M059J (cell line): ENCODE measurements around the gene OR56B1. TPM values are rescaled to one million over a fixed set of nuclear protein-coding genes. Genes with fewer than 3 reads are reported as not detected.
A peak's percentile ranks its signal among the peaks of the same experiment; 100 is the strongest.

Experiments used
- DNase-seq: peaks from one replicate; pipeline ENCODE4 v3.0.0-alpha.2; 2012; ENCODE audit warnings: low read depth
- total RNA-seq: library from RNA; depleted of rRNA; stranded (reverse); fragments of >200 nt; shearing (Covaris generic); gene quantifications from 2 replicates; pipeline ENCODE4 v1.2.3, GENCODE V29; 2014; rRNA removed

The OR56B1 gene
- total RNA-seq, 1 experiment from 2014 or later = not detected

DNA sequence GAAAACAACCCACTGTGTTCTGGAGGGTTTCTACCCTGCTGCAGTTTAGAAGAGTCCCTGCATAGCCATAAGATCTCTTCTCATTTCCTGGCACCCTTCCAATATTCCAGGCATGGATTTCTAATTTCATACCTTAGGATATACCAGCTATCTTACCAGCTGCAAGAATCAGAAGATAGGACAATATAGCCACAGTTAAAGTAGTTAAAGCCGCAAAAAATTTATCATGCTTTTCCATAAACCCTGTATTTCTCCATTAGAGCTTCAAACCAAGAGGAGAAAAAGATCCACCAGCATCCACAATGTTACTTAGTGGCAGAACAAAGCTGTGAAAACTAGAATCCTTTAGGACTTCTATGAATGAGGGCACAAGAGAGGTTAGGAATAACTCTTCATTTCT lies 8.6 kb upstream of the OR56B1 start:
- DNase-seq = no peak

DNA sequence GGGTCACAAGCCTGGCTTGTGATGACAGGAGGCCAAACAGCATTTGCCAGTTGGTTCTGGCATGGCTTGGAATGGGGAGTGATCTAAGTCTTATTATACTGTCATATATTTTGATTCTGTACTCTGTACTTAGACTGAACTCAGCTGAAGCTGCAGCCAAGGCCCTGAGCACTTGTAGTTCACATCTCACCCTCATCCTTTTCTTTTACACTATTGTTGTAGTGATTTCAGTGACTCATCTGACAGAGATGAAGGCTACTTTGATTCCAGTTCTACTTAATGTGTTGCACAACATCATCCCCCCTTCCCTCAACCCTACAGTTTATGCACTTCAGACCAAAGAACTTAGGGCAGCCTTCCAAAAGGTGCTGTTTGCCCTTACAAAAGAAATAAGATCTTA lies 843 bp downstream of the OR56B1 start:
- peak; percentile 35 for DNase-seq

- DNase-seq = no peak
These were observed 1.6 kb downstream of the OR56B1 start for GRCh38 chr11:5737670-5738392.

- no peak for DNase-seq
These were observed 2.2 kb downstream of the OR56B1 start for GRCh38 chr11:5738431-5738830.

DNA sequence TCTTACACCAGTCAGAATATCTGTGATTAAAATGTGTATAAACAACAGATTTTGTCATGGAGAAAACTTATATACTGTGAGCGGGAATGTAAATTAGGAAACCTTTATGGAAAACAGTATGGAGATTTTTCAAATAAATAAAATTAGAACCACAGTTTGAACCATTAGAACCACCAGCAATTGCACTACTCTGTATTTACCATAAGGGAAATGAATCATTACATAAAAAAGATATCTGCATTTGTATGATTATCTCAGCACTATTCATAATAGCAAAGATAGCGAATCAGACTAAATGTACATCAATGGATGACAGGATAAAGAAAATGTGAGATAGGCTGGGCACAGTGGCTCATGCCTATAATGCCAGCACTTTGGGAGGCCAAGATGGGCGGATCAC lies 10.4 kb downstream of the OR56B1 start:
- DNase-seq = no peak

DNA sequence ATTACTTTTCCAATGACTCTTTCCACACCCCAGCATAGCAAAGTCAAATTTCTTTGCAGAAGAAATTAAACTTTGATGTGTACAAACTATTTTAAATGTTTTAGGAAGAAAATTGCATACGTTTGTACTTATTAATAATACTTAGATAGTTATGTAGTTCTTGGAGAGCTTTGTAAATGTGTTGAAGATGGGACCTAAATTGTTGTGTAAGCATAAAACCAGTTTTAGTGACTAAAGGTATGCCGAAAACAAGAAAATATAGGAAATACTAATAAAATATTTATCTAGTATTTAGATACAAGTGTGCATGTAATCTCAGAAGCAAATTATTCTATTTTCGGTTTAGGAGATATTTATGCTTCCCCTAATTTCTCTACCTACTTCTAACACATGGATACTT lies 13.6 kb downstream of the OR56B1 start:
- DNase-seq = no peak

DNA sequence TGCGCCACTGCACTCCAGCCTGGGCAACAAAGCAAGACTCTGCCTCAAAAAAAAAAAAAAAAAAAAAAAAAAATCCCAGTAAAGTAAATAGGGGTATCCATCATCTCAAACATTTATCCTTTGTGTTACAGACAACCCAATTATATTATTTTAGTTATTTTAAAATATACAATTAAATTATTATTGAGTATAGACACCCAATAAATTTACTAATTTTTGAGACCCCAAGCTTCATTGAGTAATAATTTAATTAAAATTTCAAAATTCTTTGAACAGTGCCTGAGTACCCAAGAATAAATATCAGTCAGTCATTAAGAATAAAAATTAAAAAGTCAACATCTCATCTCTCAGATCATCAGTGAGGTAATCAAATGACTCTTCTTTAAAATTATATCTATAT lies 17.7 kb downstream of the OR56B1 start, which contains the start of gene OR52N4:
Gene OR52N4 (plus strand): TSS at position 301 of the 400 bp plus-strand sequence. CDS start 498 bp downstream, outside the sequence.
- no peak for DNase-seq

- peak; percentile 12 for DNase-seq
These were observed 30.8 kb downstream of the OR56B1 start for GRCh38 chr11:5767056-5767455.

- DNase-seq = no peak
These were observed 47.0 kb downstream of the OR56B1 start, which contains the start of gene OR52N5 for GRCh38 chr11:5783255-5783654. TSS of gene OR52N5 (minus strand) at chr11:5783355. CDS start at chr11:5778634, 4,721 bp downstream.

Other genes starting within 250 kb of the OR56B1 start
- gene OR52D1, start 247.8 kb upstream of the OR56B1 start, total RNA-seq = not detected in 2 replicates
- not detected in 2 replicates for gene UBQLN3, start 226.5 kb upstream of the OR56B1 start, total RNA-seq
- gene UBQLNL, start 219.7 kb upstream of the OR56B1 start, total RNA-seq = 0.34 TPM in 1 of 2 replicates, not detected in the other
- not detected in 2 replicates for gene OR52H1, start 187.9 kb upstream of the OR56B1 start, total RNA-seq
- not detected in 2 replicates for gene OR52B6, start 155.6 kb upstream of the OR56B1 start, total RNA-seq
- 9.6 and 24.7 TPM in 2 replicates for gene TRIM6, start 139.8 kb upstream of the OR56B1 start, total RNA-seq
- gene TRIM34, start 111.4 kb upstream of the OR56B1 start, total RNA-seq = 13.2 and 22.2 TPM in 2 replicates
- gene TRIM5, start 51.4 kb upstream of the OR56B1 start, total RNA-seq = 71.1 and 92.8 TPM in 2 replicates
- gene TRIM22, start 46.7 kb upstream of the OR56B1 start, total RNA-seq = 101 and 128 TPM in 2 replicates
- gene OR52N4, start 17.8 kb downstream of the OR56B1 start, total RNA-seq = not detected in 2 replicates
- gene OR52N5, start 46.9 kb downstream of the OR56B1 start, total RNA-seq = not detected in 2 replicates
- not detected in 2 replicates for gene OR52N1, start 54.8 kb downstream of the OR56B1 start, total RNA-seq
- gene OR52N2, start 72.5 kb downstream of the OR56B1 start, total RNA-seq = 0.12 TPM in 1 of 2 replicates, not detected in the other
- not detected in 2 replicates for gene OR52E6, start 105.4 kb downstream of the OR56B1 start, total RNA-seq
- not detected in 2 replicates for gene OR52E8, start 121.2 kb downstream of the OR56B1 start, total RNA-seq
- gene OR52E4, start 144.2 kb downstream of the OR56B1 start, total RNA-seq = not detected in 2 replicates
- gene OR52E5, start 156.8 kb downstream of the OR56B1 start, total RNA-seq = not detected in 2 replicates
- not detected in 2 replicates for gene OR56A3, start 205.8 kb downstream of the OR56B1 start, total RNA-seq
- gene OR56A5, start 232.0 kb downstream of the OR56B1 start, total RNA-seq = not detected in 2 replicates